Tibial nerve (tissue), 4 donors: Measurements from ENCODE around the gene TMEM151B. TPM values are rescaled to one million over a fixed set of nuclear protein-coding genes. Genes with fewer than 3 reads are reported as not detected.
"Not testable (repeated sequence)": the region's sequence is repeated elsewhere in the genome, so short reads cannot be mapped to it uniquely, and the experiment has no call there.

Source experiments
- DNase-seq, 2 donors: peaks; one replicate each; pipeline ENCODE4 v3.0.0-alpha.2; 2019; ENCODE audit warnings: low spot score in 2 of 2
- H3K27ac ChIP-seq, 4 donors: fragments of 200-600 bp; sonication (generic) in 3 of 4; one replicate each; pipeline ENCODE4 v1.5.1; 2017 to 2019; ENCODE audit warnings: mild to moderate bottlenecking in 1 of 4
- H3K27me3 ChIP-seq, 2 donors: fragments of 200-600 bp; sonication (generic) in 1 of 2; one replicate each; pipeline versions ENCODE4 v1.5.1 to v1.6.0; 2017 to 2019
- H3K36me3 ChIP-seq, 3 donors: fragments of 200-600 bp; sonication (generic); one replicate each; pipeline ENCODE4 v1.5.1; 2018 to 2019
- H3K4me1 ChIP-seq, 4 donors: fragments of 200-600 bp; sonication (generic) in 3 of 4; one replicate each; pipeline ENCODE4 v1.5.1; 2017 to 2019
- H3K4me3 ChIP-seq, 4 donors: fragments of 200-600 bp; sonication (generic) in 3 of 4; one replicate each; pipeline ENCODE4 v1.5.1; 2017 to 2019; ENCODE audit warnings: mild to moderate bottlenecking in 1 of 4, moderate library complexity in 1 of 4
- H3K9me3 ChIP-seq, 4 donors: fragments of 200-600 bp; sonication (generic) in 3 of 4; one replicate each; pipeline ENCODE4 v1.5.1; 2017 to 2019
- EP300 ChIP-seq, 2 donors: sonication (generic); formaldehyde crosslinking; IDR thresholded peaks; one replicate each; pipeline ENCODE4 v1.6.1; 2017; ENCODE audit warnings: antibody characterized with exemption in 2 of 2, mild to moderate bottlenecking in 1 of 2
- POLR2A ChIP-seq, 2 donors: fragments of 450-650 bp; IDR thresholded peaks; one replicate each; pipeline ENCODE4 v1.6.1; 2017; ENCODE audit warnings: antibody characterized with exemption in 2 of 2, mild to moderate bottlenecking in 2 of 2, moderate library complexity in 2 of 2
- WGBS, 2 donors: methylation state at CpG; one replicate each; pipeline ENCODE4 v1.1.5; 2018; 5-methylcytosine and 5-hydroxymethylcytosine counted together
- total RNA-seq, 4 donors: library from RNA; depleted of rRNA; stranded (reverse); fragments of >200 nt; gene quantifications; one replicate each; pipeline ENCODE4 v1.1.0, GENCODE V29; 2016
- TF ChIP-seq, protein P1 (sequence below), 5 experiments: fragments of 200-600 bp in 3 of 5; fragments of 450-650 bp in 2 of 5; sonication (generic) in 3 of 5; IDR thresholded peaks; one replicate each; pipeline ENCODE4 v1.5.1; 2016 to 2019; ENCODE audit warnings: antibody characterized with exemption in 5 of 5, mild to moderate bottlenecking in 3 of 5, moderate library complexity in 2 of 5

The TMEM151B gene
- total RNA-seq, 4 donors from 2014 or later = 0.42 TPM; not detected in 3

DNA sequence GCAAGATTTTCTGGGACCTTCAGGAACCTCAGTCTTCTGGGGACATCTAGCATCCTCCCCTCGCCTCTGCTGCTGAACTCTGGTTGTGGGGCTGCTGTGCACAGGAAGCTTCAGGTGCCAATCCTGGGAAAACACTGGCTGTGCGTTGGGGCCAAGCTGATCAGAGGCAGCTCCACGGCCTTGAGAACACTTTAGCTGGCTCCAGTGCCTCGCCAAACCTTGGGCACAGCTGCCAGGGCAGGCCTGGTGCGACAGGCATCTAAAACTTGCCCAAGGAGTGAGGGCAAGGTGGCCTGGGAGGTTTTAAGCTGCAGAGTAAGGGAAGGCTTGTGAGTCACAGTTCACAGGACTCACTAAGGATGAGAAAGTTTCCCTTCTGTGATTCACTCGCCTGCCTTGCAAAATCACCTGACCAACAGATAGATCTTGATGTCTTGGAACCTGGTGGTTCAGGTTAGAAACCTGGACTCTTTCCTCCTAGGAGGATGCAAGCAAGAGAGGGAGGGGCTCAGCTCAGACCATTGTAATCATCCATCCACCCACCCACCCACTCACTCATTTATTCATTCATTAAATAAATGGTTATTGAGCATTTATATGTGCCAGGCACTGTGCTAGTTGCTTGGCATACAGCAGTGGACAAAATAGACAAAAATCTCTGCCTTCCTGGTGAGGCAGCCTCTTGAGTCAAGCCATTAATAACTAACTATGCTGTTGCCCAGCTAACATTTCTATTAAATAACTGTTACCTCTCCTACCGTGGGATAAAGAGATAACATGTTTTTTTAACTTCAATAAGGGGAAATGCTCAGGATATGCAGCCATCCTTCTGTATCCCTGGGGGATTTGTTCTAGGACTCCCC lies 69.7 kb downstream of the TMEM151B start:
- Histone ChIP-seq H3K9me3 (no peaks in the 10 kb centered on the region), H3K27me3 (peaks cover 0 to 19% of the 10 kb centered on the region in 2 donors), H3K27ac (peak overlapping the region in 1 of 4 donors; percentile 85), H3K4me1 (peaks cover 0 to 47% (median 4%) of the 10 kb centered on the region in 4 donors), H3K4me3 (no peak overlapping the region), H3K36me3 (no peaks in the 10 kb centered on the region)
- DNase-seq = no peak
- TF ChIP-seq, protein P1, sequence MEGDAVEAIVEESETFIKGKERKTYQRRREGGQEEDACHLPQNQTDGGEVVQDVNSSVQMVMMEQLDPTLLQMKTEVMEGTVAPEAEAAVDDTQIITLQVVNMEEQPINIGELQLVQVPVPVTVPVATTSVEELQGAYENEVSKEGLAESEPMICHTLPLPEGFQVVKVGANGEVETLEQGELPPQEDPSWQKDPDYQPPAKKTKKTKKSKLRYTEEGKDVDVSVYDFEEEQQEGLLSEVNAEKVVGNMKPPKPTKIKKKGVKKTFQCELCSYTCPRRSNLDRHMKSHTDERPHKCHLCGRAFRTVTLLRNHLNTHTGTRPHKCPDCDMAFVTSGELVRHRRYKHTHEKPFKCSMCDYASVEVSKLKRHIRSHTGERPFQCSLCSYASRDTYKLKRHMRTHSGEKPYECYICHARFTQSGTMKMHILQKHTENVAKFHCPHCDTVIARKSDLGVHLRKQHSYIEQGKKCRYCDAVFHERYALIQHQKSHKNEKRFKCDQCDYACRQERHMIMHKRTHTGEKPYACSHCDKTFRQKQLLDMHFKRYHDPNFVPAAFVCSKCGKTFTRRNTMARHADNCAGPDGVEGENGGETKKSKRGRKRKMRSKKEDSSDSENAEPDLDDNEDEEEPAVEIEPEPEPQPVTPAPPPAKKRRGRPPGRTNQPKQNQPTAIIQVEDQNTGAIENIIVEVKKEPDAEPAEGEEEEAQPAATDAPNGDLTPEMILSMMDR (IDR thresholded peaks at IDR 0.05) = no peak
- no peak for TF ChIP-seq POLR2A (IDR thresholded peaks at IDR 0.05)
- TF ChIP-seq EP300 (IDR thresholded peaks at IDR 0.05) = no peak
- 68 to 74% methylated on average over 3 to 7 of the region's 7 CpGs for WGBS, 2 donors

GRCh38 chr6:44341095-44341890 lies 71.0 kb downstream of the TMEM151B start:
- TF ChIP-seq, protein P1 (IDR thresholded peaks at IDR 0.05) = no peak
- TF ChIP-seq EP300 (IDR thresholded peaks at IDR 0.05) (no peak), POLR2A (IDR thresholded peaks at IDR 0.05) (no peak)
- DNase-seq = no peak
- peaks cover 0 to 21% of the 10 kb centered on the region in 2 donors for H3K27me3 ChIP-seq
- WGBS, 2 donors = 70 to 77% methylated on average over 8 of the region's 8 CpGs
- H3K4me1 ChIP-seq = peaks cover 0 to 51% (median 4%) of the 10 kb centered on the region in 4 donors
- H3K9me3 ChIP-seq = no peaks in the 10 kb centered on the region
- no peaks in the 10 kb centered on the region for H3K36me3 ChIP-seq
- H3K4me3 ChIP-seq = no peak overlapping the region
- peak overlapping the region in 2 of 4 donors; percentile 43 to 71 for H3K27ac ChIP-seq

DNA sequence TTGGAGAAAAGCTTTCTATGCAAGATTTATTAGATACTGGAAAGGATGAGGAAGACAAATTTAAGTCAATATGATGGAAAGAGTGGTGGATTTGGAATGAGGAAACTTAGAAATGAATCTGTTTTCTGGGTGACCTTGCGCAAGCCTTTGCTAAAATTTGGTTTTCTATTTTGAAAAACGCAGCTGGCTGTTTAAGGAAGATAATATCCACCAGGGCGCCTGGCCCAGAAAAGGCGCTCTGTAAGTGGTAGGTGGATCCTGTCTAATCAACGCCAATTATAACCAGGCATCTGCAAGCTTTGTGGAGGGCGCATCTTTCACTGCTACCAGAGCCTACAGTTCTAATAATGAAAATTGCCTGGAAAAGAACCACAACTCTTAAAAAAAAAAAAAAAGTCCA lies 71.8 kb downstream of the TMEM151B start:
- TF ChIP-seq, protein P1 (IDR thresholded peaks at IDR 0.05) = no peak
- peak in 1 of 2 donors; percentile 12 for TF ChIP-seq EP300 (IDR thresholded peaks at IDR 0.05)
- no peak for TF ChIP-seq POLR2A (IDR thresholded peaks at IDR 0.05)
- Histone ChIP-seq H3K4me1 (peaks cover 0 to 51% (median 4%) of the 10 kb centered on the region in 4 donors), H3K4me3 (peak overlapping the region in 3 of 4 donors; percentile 1 to 42 (median 23)), H3K27me3 (peaks cover 0 to 23% of the 10 kb centered on the region in 2 donors), H3K36me3 (no peaks in the 10 kb centered on the region), H3K9me3 (no peaks in the 10 kb centered on the region), H3K27ac (peak overlapping the region in 1 of 4 donors; percentile 71)
- peak in 1 of 2 donors; percentile 40 for DNase-seq
- WGBS, 2 donors = 50% methylated on average over 6 of the region's 6 CpGs

DNA sequence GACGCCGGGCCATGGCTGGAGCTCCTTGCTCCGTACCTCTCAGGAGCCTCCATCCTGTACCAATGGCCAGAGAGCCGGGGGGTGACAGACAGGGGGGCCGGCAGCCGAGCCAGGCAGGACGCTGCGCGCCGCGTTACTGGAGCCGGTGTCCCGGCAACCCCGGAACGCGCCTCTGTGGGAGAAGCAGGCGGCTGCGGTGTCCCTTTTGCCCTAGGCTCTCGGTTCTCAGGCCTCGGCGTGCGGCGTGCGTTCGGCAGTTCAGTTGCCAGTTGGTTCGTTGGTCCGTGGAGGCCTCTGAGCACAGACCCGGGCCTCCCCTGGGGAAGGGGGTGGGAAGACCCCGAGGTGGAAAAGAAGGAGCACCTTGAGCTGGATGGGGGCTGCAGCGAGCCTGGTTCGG lies 72.2 kb downstream of the TMEM151B start, which contains the start of gene SPATS1:
TSS of gene SPATS1 (plus strand) at position 162 of the 400 bp plus-strand sequence. CDS start 446 bp downstream, outside the sequence.
- 13 to 18% methylated on average over 10 to 31 of the region's 31 CpGs for WGBS, 2 donors
- Histone ChIP-seq H3K27ac (peak within 1 kb of the TSS in 2 of 4 donors; percentile 43 to 71), H3K36me3 (no peaks in the 10 kb centered on the region), H3K9me3 (no peaks in the 10 kb centered on the region), H3K27me3 (peaks cover 0 to 23% of the 10 kb centered on the region in 2 donors), H3K4me1 (peaks cover 0 to 51% (median 4%) of the 10 kb centered on the region in 4 donors), H3K4me3 (peak within 1 kb of the TSS in 3 of 4 donors; percentile 1 to 42 (median 23))
- peak in 1 of 2 donors; percentile 19 for DNase-seq
- no peak for TF ChIP-seq POLR2A (IDR thresholded peaks at IDR 0.05)
- TF ChIP-seq, protein P1 (IDR thresholded peaks at IDR 0.05) = no peak
- no peak for TF ChIP-seq EP300 (IDR thresholded peaks at IDR 0.05)

DNA sequence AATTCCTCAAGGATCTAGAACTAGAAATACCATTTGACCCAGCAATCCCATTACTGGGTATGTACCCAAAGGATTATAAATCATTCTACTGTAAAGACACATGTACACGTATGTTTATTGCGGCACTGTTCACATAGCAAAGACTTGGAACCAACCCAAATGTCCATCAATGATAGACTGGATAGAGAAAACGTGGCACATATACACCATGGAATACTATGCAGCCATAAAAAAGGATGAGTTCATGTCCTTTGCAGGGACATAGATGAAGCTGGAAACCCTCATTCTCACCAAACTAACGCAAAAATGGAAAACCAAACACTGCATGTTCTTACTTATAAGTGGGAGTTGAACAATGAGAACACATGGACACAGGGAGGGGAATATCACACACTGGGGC lies 76.6 kb downstream of the TMEM151B start:
- Histone ChIP-seq H3K4me1 (peaks cover 0 to 28% (median 4%) of the 10 kb centered on the region in 4 donors), H3K27me3 (peaks cover 0 to 23% of the 10 kb centered on the region in 2 donors)
- not testable (repeated sequence) for H3K27ac ChIP-seq, H3K9me3 ChIP-seq, H3K36me3 ChIP-seq, H3K4me3 ChIP-seq, DNase-seq
- 84 to 88% methylated on average over 4 of the region's 4 CpGs for WGBS, 2 donors
